HG03159 (cell line): ENCODE data around the gene DOCK7.
"Not testable (repeated sequence)": the region's sequence is repeated elsewhere in the genome, so short reads cannot be mapped to it uniquely, and the experiment has no call there.

Source experiments
- ATAC-seq: cut with Tn5 transposase; IDR thresholded peaks from one replicate; pipeline ENCODE4 v1.9.1; 2021; ENCODE audit warnings: mild to moderate bottlenecking, moderate library complexity; ENCODE audit not compliant: unreplicated experiment

Gene DOCK7

DNA sequence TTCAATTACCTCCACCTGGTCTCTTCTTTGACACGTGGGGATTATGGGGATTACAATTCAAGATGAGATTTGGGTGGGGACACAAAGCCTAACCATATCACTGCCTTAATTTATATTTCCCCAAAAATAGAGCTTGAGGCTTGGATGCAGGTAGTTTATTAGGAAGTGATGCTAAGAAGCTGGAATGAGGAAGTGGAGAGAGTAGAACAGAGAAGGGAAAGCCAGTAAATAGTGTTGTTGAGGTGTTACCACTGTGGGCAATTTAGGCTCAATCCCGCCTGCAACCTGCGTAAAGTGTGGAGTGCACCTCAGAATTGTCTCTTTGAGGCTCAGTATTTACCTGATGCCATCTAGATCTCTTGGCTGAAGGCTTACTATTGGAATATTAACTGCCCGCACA is 4.9 kb upstream of the DOCK7 start:
- ATAC-seq, result no peak

GRCh38 chr1:62691062-62691844 is 3.1 kb upstream of the DOCK7 start:
- no peak for ATAC-seq

- ATAC-seq, result no peak
Observed at GRCh38 chr1:62689524-62689923, 1.3 kb upstream of the DOCK7 start.

DNA sequence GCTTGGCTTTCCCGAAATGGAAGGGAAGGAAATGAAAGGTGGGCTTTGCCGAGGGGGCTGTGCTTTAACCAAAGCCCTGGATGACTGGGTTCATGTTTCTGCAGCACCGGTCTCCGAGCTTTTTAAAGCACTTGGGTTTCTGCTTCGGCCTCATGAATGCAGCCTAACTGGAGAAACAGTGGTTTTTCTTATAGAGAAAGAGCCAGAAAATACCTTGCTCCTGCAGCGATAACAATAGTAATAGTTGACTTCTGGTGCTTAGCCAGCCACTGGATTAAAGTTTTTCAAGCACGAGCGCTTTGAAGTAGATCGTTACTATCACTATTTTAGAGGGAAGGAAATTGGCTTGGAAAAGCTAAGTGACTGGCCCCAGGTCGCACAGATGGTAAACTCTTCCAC is 500 bp upstream of the DOCK7 start:
- peak; percentile 5 for ATAC-seq

DNA sequence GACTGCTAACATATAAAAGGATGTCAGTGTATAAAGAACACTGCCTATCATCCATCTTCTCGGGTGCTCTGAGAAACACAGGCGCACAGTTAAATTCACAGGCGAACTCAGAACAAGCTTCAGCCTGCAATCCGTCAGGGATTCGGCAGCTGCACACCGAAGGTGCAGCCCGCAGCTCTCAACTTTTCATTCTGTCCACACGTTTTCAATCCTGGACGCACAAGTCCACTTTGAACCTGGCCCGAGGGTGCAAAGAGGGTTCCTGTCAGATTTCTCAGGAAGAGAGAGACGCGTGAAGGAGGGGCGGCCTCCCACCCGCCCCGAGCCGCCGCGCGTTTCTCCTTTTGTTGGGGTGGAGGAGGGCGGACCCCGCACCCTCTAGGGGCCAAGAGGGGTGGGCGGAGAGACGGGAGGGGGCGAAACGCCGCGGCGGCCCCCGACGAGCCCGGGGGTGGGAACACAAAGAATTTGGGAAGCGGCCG is 724 bp downstream of the DOCK7 start:
- ATAC-seq, result peak; percentile 39

DNA sequence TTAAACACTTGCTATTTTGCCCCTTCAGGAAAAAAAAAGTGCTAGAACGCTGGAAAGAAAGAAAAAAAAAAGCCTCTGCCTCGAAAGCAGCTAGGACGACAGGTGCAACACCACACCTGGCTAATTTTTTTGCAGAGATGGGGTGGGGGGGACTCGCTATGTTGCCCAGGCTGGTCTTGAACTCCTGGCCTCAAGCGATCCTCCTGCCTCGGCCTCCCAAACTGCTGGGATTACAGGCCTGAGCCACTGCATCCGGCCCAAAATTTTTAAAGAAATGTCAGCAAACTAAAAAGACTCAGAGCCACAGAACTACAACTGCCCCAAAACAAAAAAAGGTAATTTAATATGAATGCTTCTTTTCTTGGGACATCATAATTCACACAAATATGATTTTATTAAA is 1.4 kb downstream of the DOCK7 start:
- no peak for ATAC-seq

GRCh38 chr1:62685431-62685859 is 2.7 kb downstream of the DOCK7 start:
- ATAC-seq, result no peak

- ATAC-seq, result no peak
Observed at GRCh38 chr1:62682531-62682930, 5.7 kb downstream of the DOCK7 start.

DNA sequence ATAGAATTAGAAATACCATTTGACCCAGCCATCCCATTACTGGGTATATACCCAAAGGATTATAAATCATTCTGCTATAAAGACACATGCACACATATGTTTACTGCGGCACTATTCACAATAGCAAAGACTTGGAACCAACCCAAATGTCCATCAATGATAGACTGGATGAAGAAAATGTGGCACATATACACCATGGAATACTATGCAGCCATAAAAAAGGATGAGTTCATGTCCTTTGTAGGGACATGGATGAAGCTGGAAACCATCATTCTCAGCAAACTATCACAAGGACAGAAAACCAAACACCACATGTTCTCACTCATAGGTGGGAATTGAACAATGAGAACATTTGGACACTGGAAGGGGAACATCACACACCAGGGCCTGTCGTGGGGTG is 7.2 kb downstream of the DOCK7 start:
- not testable (repeated sequence) for ATAC-seq

DNA sequence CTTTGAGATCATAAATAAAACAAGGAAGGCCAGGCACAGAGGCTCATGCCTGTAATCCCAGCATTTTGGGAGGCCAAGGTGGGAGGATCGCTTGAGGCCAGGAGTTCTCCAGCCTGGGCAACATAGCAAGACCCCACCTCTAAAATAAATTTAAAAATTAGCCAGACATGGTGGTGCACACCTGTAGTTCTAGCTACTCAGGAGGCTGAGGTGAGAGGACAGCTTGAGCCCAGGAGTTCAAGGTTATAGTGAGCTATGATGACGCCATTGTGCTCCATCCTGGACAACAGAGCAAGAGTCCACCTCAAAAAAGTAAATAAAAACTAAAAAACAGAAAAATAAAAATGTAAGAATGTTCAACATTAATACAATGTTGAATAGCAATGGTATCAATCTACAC is 10.4 kb downstream of the DOCK7 start:
- ATAC-seq, result not testable (repeated sequence)

DNA sequence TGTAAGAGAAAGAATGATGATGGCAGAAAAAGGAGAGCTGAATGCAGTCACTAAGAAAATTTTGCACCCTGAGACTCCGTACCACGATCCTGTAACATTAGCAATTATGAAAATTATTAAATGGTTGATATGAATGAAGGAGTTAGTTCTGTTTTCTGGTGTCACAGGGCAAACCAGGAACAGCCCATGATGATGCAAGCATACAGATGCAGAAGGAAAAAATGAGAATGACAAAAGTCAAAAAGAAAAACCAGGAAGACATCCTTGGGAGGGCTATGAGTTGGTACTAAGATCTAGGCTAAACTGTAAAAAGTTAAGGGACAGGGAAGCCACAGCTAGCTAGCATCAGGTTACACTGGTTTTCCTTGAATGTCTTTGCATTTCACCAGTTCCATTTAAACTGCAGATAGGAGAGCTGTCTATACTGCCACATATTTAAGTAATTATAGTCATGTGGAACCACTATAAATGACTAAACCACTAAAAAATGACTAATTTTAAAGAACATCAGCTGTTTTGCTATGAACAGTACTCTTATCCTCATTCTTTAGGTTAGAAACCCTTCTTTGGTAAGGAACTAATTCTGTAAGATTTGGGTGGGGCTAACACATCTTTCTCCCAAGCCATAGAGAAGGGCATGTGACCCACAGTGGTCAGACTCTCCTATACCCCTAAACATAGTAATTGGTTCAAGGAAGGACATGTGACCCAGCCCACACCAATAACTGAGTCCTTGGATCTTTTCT is 11.4 kb downstream of the DOCK7 start:
- no peak for ATAC-seq

- ATAC-seq, result no peak
Observed at GRCh38 chr1:62673629-62674028, 14.6 kb downstream of the DOCK7 start.

- ATAC-seq, result no peak
Observed at GRCh38 chr1:62672029-62672428, 16.2 kb downstream of the DOCK7 start.

DNA sequence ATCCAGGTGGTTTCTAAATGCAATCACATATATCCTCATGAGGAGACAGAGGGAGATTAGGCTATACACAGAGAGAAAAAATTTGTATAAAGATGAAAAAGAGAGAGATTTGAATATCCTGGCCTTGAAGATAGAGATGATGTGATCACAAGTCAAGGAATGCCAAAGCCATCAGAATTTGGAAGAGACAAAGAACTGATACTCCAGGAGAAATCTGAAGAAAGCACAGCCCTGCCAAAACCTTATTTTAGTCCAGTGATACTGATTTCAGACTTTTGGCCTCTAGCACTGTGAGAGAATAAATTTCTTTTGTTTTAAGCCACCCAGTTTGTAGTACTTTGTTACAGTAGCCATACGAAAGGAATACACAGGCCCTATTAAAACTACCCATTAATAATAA is 33.4 kb downstream of the DOCK7 start:
- no peak for ATAC-seq

- no peak for ATAC-seq
Observed at GRCh38 chr1:62652387-62652786, 35.8 kb downstream of the DOCK7 start.

- no peak for ATAC-seq
Observed at GRCh38 chr1:62643283-62643682, 44.9 kb downstream of the DOCK7 start.

- no peak for ATAC-seq
Observed at GRCh38 chr1:62637392-62638105, 50.6 kb downstream of the DOCK7 start.

- ATAC-seq, result no peak
Observed at GRCh38 chr1:62628506-62628905, 59.7 kb downstream of the DOCK7 start.

GRCh38 chr1:62625415-62625814 is 62.8 kb downstream of the DOCK7 start:
- ATAC-seq, result no peak

DNA sequence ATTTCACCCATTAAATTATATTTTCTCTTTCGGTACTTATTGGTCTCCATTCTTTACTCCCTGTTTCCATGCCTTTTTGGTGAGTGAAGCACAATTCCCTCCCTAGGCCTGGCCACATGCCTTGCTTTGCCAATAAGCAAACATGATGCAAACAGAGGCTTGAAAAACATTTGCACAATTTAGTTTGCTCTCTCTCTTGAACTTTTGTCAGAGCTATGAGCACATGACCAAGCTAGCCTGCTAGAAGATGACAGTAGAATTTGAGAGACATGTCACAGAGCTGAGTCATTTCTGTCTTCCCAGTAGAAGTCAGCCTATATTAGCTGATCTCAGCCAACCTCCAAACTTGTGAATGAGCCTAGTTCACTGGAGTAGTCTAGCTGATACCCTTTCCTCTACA is 66.3 kb downstream of the DOCK7 start:
- ATAC-seq, result peak; percentile 94

- ATAC-seq, result no peak
Observed at GRCh38 chr1:62613890-62614289, 74.3 kb downstream of the DOCK7 start.

GRCh38 chr1:62613325-62613727 is 74.9 kb downstream of the DOCK7 start:
- ATAC-seq, result peak; percentile 98
